ENCODE results near the gene CCDC171.
A peak's percentile ranks its signal among the peaks of the same experiment; 100 is the strongest.

Gene CCDC171

GRCh38 chr9:15529566-15530324, 23.1 kb upstream of the CCDC171 start:
- no peak for TF ChIP-seq CTCF (conservative IDR thresholded peaks at IDR 0.05; ENCODE audit: control insufficient read depth, insufficient read depth, low read depth, low read length)
- H3K4me3 ChIP-seq (ENCODE audit: control insufficient read depth, low read depth, low read length) = no peak overlapping the region

GRCh38 chr9:15531380-15531779, 21.5 kb upstream of the CCDC171 start:
- no peak for DNase-seq (ENCODE audit: low read depth)
- no peak for TF ChIP-seq CTCF (conservative IDR thresholded peaks at IDR 0.05; ENCODE audit: control insufficient read depth, insufficient read depth, low read depth, low read length)
- no peak overlapping the region for H3K4me3 ChIP-seq (ENCODE audit: control insufficient read depth, low read depth, low read length)

More at GRCh38 chr9:15529566-15530324, 23.1 kb upstream of the CCDC171 start:
- DNase-seq (ENCODE audit: low read depth) = peak; percentile 22

- TF ChIP-seq CTCF (conservative IDR thresholded peaks at IDR 0.05; ENCODE audit: control insufficient read depth, insufficient read depth, low read depth, low read length) = no peak
- no peak for DNase-seq (ENCODE audit: low read depth)
- H3K4me3 ChIP-seq (ENCODE audit: control insufficient read depth, low read depth, low read length) = no peak overlapping the region
Observed at GRCh38 chr9:15541872-15542271, 11.0 kb upstream of the CCDC171 start.

- TF ChIP-seq CTCF (conservative IDR thresholded peaks at IDR 0.05; ENCODE audit: control insufficient read depth, insufficient read depth, low read depth, low read length) = no peak
- no peak for DNase-seq (ENCODE audit: low read depth)
- no peak overlapping the region for H3K4me3 ChIP-seq (ENCODE audit: control insufficient read depth, low read depth, low read length)
Observed at GRCh38 chr9:15542624-15543023, 10.2 kb upstream of the CCDC171 start.

DNA sequence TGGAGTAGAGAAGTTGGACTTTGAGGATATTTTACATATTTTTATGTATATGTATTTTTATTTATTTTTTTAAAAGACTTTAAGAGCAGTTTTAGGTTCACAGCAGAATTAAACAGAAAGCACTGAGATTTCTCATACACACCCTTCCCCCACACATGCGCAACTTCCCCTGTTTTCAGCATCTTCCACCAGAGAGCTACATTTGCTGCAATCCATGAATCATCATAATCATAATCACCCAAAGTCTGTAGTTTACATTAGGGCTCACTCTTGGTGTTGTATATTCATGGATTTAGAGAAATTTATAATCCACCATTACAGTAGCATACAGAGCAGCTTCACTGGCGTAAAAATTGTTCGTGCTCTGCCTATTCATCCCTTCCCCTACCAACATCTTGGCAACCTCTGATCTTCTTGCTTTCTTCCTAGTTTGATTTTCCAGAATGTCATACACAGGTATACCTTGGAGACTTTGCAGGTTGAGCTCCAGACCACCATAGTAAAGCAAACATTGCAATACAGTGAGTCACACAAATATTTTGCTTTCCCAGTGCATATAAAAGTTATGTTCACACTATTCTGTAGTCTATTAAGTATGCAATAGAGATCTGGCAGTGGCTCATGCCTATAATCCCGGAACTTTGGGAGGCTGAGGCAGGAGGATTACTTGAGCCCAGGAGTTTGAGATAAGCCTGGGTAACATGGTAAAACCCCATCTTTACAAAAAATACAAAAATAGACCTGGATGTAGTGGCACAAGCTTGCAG, 9.6 kb upstream of the CCDC171 start:
- TF ChIP-seq CTCF (conservative IDR thresholded peaks at IDR 0.05; ENCODE audit: control insufficient read depth, insufficient read depth, low read depth, low read length) = no peak
- no peak overlapping the region for H3K4me3 ChIP-seq (ENCODE audit: control insufficient read depth, low read depth, low read length)
- peak; percentile 5 for DNase-seq (ENCODE audit: low read depth)

- no peak for TF ChIP-seq CTCF (conservative IDR thresholded peaks at IDR 0.05; ENCODE audit: control insufficient read depth, insufficient read depth, low read depth, low read length)
Observed at GRCh38 chr9:15549611-15550010, 3.2 kb upstream of the CCDC171 start.

More at GRCh38 chr9:15549611-15550010, 3.2 kb upstream of the CCDC171 start:
- DNase-seq (ENCODE audit: low read depth) = no peak
- H3K4me3 ChIP-seq (ENCODE audit: control insufficient read depth, low read depth, low read length) = no peak overlapping the region
